Activated CD8-positive, alpha-beta memory T cell treated with anti-CD3 and anti-CD28 coated beads for 1 hour (primary cell): ENCODE measurements around the gene CDKL4.
"Not testable (repeated sequence)": the region's sequence is repeated elsewhere in the genome, so short reads cannot be mapped to it uniquely, and the experiment has no call there.

Experiments used
- DNase-seq, 2 donors: peaks; one replicate each; pipeline ENCODE4 v3.0.0-alpha.2; 2020; ENCODE audit warnings: low read depth in 1 of 2; ENCODE audit errors: extremely low read depth in 1 of 2

CDKL4 gene

DNA sequence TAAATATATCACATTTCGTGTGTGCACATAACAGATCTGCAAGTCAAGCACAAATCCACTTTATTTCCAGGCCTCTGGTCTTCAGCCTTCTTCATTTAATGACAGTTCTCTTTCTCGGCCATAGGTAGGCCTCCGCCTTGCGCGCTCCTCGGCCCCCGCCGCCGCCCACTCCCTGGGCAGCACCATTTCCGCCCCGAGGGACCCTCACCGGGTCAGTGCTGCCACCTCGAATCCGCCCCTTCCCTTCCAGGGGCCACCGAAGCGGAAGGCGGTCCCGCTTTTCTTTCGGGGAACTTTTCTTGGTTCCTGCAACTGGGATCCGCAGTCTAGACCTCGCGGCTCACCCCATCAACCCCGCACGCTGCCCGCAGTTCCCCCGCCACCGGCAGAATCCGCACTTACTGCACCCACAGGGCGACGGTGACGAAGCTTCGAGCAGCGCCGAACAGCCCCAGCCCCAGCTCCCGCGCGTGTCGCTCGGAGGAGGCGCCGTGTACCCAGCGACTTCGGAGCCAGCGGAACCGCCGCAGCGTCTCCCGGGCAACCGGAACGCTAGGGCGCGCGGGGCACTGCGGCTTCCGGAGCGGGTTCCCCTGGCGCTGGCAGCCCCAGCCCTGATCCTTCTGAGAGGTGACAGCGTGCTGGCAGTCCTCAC is at the start of gene CDKL4:
Gene CDKL4 (minus strand): TSS at position 502 of the 655 bp plus-strand sequence.
- DNase-seq: no peak

DNA sequence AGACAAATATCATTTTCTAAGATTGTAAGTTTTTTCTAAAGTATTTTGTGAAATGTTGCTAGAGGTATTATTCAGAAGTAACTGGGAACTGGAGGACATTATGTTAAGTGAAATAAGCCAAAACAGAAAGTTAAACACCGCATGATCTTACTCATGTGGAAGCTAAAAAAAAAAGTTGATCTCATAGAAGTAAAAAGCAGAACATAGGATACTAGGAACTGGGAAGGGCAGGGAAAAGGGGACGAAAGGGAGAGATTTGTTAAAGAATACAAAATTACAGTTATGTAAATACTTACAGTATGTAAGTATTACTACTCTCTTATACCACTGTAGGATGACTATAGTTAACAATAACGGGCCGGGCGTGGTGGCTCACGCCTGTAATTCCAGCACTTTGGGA is 46.7 kb upstream of the CDKL4 start:
- no peak for DNase-seq

DNA sequence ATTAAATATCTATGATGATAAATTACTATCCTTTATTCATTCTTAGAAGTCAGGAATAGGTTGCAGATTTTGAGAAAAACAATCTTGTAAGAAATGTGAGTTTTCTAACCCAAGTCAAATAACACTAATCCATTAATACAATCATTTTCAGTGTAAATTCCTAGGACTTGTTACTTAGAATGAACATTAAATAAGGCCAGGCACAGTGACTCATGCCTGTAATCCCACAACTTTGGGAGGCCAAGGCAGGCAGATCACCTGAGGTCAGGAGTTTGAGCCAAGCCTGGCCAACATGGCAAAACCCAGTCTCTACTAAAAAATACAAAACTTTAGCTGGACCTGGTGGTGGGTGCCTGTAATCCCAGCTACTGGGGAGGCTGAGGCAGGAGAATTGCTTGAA is 45.8 kb upstream of the CDKL4 start:
- no peak for DNase-seq

DNA sequence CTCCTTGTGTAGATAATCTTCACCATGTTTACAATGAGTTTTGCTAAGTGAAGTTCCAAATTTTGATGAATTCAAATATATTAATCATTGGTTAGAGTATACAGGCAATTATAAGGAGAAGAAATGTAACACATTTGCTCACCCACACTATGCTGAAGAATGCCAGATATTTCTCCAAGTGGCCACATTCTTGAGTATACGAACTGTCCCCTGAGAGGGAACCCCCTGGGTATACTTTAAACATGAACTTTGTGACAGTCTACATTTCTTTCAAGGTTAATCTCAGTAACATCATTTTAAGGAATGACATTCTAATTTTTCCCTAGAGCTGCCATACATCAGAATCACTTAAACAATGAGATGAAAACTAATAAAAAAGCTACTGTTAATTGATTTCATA is 39.8 kb upstream of the CDKL4 start:
- no peak for DNase-seq

DNA sequence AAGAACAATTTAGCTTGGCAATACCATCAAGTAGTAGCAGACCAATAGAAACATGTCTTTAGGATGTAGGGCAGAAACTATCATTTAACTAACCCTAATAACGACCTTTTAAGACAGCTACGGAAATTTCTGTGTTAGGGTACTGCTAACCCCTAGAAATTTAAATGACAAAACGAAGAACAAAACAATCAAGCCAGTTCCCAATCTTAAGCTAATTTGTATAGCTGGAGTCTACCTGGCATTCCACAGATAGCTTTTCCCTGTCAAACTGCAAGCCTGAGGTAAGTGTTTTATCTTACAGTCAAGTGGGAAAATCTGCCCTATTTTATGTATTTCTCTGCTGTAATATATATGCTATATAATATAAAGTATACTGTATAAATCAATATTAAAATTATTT is 37.6 kb upstream of the CDKL4 start:
- DNase-seq: no peak

DNA sequence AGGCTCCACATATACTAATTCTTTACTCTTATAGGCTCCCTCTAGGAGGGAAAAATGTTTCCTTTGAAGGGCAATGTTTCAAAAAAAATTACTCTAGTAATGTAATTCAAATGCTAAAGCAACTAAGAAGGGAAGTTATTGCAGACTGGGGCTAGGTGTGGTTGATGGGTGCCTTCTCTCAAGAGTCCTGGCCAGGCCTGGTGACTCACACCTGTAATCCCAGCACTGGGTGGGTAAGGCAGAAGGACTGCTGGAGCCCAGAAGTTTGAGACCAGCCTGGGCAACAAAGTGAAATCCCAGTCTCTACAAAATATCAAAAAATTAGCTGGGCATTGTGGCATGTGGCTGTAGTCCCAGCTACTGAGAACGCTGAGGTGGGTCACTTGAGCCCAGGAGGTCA is 31.2 kb upstream of the CDKL4 start:
- no peak for DNase-seq

DNA sequence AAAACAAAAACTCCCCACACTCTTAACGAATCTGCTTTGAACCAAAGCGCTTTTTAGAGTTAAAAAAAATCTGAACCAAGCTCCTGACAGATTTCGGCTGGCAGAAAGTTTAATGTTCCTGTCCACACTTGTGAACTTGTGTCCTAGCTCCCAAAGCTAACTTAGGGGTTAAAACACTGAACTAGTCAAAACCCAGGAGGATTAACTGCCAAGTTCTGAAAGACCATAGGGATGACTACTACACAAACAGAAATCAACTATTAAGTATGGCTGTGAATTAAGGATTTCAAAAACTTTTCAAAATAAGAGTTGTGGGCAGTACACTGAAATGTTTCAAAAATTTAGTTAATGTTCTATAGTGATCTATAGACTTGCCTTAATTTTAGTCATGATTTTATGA is 26.2 kb upstream of the CDKL4 start:
- no peak for DNase-seq

DNA sequence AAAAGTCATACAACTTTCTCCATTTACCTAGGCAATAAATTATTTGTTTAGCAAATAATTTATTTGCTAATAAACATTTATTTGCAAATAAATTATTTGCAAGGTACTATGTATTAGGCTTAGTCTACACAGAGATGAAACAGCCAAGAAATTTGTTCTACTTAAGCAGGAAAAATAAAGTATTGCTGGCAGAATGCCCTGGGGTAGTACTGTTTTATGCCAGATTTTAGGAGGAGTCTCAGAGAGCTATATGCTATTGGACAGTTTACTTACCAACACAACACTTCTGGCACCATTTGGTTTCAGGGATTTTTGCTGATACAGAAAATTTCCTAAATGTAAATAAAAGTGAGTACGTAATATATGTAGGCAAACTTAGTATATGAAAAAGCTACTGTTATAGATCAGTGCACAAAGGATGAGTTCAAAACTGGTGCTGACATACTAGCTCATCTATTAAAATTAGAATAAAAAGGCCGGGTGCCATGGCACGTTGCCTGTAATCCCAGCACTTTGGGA is 23.2 kb upstream of the CDKL4 start:
- DNase-seq: no peak

DNA sequence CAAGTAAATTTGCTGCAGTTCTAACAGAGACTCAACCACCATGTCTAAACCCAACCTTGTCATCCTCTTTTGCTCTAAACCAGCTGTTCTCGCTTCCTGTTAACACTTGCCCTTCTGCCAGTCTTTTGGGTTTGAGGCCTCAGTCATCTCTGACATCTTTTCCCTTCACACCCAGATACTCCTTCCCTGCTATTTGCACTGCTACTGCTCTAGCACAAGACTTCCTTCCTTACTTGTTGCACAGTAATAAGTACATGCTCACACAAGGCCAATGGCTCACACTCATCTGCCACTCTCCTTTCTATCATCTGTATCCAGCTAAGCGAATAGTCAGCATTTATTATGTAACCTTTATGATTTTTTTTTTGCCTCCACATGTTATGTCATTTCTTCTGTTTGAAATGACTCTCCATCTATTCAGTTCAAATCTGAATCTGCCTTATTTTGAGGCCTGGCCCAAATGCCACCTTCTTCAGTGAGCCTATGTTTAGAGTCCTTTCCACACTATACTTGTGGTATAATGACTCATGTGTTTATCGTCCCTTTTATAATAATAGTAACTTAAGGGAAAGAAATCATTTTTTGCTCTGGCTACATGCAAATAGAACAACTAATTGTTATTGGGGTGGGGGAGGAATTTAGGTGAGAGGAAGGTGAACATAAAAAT is 22.5 kb upstream of the CDKL4 start:
- DNase-seq: no peak

DNA sequence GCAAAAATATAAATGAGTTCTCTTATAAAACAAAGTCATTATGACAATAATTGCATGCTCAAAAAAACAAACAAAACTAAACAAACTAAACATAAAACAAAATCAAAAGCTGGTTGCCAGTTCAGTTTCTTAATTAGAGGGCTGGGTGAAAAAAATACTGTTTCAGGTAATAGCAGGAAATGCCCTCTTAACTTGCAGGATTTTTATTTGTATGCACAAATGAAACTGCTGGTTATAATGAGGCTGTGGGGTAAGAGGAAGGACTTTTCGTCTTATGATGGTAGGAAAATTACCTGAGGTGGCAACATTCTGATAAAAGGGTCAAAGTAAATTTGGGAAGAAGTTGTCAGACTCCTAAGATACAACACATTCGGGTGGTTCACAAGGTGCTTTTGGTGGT is 21.5 kb upstream of the CDKL4 start:
- no peak for DNase-seq

DNA sequence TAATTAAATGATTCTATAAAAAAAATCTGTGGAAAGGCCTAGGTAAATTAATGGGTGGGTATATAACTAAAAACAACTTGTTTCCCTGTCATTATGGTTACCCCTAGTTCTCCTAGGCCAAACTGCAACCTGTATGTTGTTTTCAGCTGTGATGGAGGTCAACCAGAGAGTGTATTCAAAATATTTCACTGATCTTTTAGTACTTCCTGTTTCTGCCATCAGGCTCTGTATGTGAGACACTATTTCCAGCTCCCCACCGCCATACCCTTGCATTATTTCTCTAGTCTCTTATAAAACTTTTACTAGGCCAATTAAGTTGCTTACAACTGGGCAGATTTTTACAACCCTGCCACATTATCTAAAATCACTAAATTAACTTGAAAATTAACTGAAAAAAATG is 21.0 kb upstream of the CDKL4 start:
- DNase-seq: no peak

DNA sequence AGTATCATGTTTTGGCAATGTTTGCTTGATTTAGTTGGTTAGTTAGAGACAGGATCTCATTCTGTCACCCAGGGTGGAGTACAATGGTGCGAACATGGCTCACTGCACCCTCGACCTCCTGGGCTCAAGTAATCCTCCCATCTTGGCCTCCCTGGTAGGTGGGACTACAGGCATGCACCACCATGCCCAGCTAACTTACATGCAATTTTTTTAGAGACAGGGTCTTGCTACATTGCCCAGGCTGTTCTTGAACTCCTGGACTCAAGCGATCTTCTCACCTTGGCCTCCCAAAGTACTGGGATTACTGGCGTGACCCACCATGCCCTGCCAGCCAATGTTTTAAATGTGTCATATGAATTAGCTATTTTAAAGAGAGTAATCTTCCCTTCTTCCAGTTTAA is 16.3 kb upstream of the CDKL4 start:
- no peak for DNase-seq

DNA sequence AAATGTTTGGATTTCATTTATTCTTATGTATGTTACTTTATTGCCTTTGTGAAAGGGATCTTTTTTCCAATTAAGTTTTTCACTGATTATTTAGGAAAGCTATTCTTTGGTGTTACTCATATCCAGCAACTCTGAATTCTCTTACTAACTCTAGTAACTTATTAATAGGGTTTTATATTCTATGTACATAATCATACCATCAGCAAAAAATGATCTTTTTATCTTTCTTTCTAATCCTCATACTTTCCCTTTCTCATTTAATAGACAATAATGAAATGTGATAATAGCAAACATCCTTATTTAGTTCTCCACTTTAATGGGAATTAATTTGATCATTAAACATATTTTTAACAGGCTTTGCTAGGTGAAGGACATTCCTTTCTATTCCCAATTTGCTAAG is 12.3 kb upstream of the CDKL4 start:
- DNase-seq: no peak

DNA sequence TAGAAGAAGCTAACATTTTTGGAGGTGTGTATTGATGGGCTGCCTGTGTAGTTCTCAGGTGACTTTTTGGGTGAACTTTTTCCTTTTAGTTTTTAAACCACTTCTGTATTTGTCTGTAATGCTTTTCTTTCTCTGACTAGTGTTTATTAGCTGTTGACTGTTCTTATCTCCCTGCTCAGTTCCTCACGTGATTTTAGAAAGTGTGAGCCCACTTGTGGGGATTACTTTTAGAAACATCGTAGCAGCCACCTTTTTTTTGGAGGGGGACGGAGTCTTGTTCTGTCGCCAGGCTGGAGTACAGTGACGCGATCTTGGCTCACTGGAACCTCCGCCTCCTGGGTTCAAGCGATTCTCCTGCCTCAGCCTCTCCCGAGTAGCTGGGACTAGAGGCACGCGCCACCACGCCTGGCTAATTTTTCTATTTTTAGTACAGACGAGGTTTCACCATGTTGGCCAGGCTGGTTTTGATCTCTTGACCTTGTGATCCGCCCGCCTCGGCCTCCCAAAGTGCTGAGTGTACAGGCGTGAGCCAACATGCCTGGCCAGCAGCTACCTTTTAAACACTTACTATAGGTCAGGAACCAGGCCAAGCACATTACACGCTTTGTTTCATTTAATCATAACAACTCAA is 9.2 kb upstream of the CDKL4 start:
- DNase-seq: no peak

DNA sequence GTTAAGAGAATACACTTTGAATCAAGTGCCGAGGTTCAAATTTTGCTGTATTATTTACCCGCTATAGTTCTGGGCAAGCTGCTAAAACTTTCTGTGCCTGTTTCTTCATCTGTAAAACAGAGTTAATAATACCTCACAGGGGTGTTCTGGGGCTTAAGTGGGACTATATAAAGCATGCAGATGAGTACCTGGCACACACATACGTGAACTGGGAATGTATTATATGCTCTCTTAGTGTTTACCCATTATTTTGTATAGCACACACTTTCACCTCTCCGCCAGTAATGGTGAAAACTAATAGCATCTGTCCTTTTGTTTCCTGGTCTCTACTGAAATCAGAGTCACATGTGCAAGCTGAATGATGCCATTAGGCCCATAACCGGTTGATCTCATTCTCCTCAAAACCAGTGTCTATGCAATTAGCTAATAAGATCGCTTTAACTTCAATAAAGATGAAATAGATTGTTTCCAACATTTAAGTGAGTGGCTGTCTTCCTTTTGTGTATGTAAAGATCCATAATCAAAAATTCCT is 3.8 kb upstream of the CDKL4 start:
- no peak for DNase-seq

DNA sequence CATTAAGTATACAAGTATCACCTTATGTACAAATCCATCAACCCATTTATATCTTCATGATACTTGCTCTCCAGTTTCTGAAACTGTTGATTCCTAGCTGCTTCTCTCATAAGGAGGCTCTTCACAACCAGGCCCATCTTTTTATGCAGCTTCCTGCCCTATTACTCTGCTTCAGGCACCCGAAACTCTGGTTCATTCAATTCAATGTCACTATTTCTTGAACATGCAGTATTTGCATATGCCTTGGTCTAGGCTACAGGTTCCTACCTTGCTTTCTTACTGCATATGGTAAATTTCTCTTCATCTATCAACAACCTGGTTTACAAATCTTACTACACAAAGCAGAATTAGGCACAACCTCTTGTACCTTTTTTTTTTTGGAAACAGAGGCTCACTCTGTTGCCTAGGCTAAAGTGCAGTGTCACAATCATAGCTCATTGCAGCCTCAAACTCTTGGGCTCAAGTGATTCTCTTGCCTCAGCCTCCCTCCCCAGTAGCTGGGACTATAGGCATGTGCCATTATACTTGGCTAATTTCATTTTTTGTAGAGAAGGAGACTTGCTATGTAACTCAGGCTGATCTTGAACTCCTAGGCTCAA is 2.7 kb upstream of the CDKL4 start:
- DNase-seq: no peak

DNA sequence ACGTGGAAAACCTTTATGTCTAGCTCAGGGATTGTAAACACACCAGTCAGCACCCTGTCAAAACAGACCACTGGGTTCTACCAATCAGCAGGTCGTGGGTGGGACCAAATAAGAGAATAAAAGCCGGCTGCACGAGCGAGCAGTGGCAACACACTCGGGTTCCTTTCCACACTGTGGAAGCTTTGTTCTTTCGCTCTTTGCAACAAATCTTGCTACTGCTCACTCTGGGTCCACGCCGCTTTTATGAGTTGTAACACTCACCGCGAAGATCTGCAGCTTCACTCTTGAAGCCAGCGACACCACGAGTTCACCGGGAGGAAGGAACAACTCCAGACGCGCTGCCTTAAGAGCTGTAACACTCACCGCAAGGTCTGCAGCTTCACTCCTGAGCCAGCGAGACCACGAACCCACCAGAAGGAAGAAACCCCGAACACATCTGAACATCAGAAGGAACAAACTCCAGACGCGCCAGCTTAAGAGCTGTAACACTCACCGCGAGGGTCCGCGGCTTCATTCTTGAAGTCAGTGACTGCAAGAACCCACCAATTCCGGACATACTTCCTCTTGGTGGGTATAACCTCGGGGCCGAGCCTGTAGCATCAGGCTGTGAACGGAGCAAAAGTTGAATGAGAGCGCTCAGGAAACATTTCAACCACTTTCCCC is 1.3 kb upstream of the CDKL4 start:
- DNase-seq: not testable (repeated sequence)

DNA sequence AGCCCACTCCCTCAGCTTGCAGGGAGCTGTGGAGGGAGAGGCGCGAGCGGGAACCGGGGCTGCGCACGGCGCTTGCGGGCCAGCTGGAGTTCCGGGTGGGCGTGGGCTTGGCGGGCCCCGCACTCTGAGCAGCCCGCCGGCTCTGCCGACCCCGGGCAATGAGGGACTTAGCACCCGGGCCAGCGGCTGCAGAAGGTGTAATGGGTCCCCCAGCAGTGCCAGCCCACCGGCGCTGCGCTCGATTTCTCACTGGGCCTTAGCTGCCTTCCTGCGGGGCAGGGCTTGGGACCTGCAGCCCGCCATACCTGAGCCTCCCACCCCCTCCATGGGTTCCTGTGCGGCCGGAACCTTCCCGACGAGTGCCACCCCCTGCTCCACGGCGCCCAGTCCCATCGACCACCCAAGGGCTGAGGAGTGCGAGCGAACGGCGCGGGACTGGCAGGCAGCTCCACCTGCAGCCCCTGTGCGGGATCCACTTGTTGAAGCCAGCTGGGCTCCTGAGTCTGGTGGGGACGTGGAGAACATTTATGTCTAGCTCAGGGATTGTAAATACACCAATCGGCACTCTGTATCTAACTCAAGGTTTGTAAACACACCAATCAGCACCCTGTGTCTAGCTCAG is 582 bp upstream of the CDKL4 start:
- DNase-seq: not testable (repeated sequence)

DNA sequence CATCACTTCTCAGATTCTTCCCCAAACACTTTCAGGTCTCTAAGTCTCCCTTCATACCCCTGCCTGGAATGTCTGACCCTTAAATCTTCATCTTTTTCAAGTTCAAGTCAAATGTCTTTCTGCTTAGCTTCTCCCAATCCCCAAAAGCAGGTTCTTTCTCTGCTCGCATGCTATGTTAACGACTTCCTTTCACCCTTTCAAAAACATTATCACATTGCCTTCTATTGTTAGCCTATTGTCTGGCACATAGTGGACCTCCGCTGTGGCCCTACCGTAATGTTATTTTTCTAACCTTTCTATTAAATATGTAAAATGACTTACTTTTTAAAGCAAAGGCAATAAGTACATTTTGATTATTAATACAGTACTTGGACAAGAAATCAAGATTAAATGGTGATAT is 2.2 kb downstream of the CDKL4 start:
- DNase-seq: no peak

DNA sequence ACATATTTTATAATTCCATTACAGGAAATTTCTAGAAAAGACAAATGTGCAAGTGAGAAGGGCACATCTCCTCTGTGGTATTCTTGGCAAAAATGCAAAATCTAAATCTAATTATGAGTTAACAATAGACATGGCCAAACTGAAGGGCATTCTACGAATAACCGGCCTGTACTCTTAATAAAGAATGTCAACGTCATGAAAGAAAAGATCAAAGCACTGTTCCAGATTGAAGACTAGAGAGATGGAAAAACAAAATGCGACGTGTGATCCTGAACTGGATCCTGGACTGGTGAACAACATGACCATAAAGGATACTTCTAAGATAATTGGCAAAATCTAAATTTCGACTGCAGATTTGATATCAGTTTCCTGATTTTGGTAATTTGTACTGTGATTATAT is 3.0 kb downstream of the CDKL4 start:
- DNase-seq: no peak

DNA sequence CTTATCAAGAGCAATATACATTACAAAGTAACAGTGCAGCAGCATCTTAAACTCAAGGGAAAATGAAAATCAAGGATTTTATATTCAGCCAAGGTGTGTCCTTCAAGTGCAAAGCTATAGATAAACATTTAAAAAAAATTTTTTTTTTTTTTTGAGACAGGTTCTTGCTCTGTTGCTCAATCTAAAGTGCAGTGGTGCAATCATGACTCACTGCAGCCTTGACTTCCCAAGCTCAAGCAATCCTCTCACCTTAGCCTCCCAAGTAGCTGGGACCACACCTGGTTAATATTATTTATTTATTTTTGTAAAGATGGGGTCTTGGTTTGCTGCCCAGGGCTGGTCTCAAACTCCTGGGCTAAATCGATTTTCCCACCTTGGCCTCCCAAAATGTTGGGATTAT is 9.0 kb downstream of the CDKL4 start:
- DNase-seq: no peak
